Panc1 (cell line): ENCODE results near the gene HJURP. TPM values are rescaled to one million over a fixed set of nuclear protein-coding genes. Genes with fewer than 3 reads are reported as not detected.

Experiments used
- ATAC-seq: fragments of 200-7000 bp; cut with Tn5 transposase; 2 replicates; pipeline ENCODE4 v1.9.1; 2020; ENCODE audit warnings: mild to moderate bottlenecking, moderate library complexity
- BruUV-seq: library from RNA; stranded (reverse); fragments of 400-500 nt; replicated peaks from 2 replicates; lab custom pipeline; 2021; lab: Mats Ljungman, UMichigan
- CTCF ChIA-PET: fragments of 300-600 bp; sonication (Branson Sonifier 250); formaldehyde crosslinking; loops from one replicate; lab custom pipeline; 2022; ENCODE audit warnings: antibody characterized with exemption; lab: Charles Lee
- POLR2A ChIA-PET: fragments of 300-600 bp; sonication (Branson Sonifier 250); formaldehyde crosslinking; loops from one replicate; lab custom pipeline; 2022; ENCODE audit warnings: antibody characterized with exemption; lab: Charles Lee
- DNase-seq: peaks from one replicate; pipeline ENCODE4 v3.0.0-alpha.2; 2010; ENCODE audit warnings: low read depth, low spot score
- H3K27ac ChIP-seq: 2 replicates; pipeline ENCODE4 v1.5.1; 2011; ENCODE audit warnings: mild to moderate bottlenecking, low read length, inconsistent platforms
- H3K27me3 ChIP-seq: fragments of 200-500 bp; sonication (Bioruptor generic); 2 replicates; pipeline ENCODE4 v1.6.0; 2014; ENCODE audit warnings: low read length, inconsistent platforms; ENCODE audit not compliant: control insufficient read depth, insufficient read depth
- H3K36me3 ChIP-seq: fragments of 200-500 bp; sonication (Bioruptor generic); 2 replicates; pipeline ENCODE4 v1.5.1; 2014; ENCODE audit warnings: inconsistent platforms, mild to moderate bottlenecking, low read length, moderate library complexity; ENCODE audit not compliant: control insufficient read depth, insufficient read depth
- H3K4me1 ChIP-seq: 2 replicates; pipeline ENCODE4 v1.5.1; 2011; ENCODE audit warnings: inconsistent platforms, mild to moderate bottlenecking, low read length, moderate library complexity; ENCODE audit not compliant: control insufficient read depth, insufficient read depth
- H3K4me3 ChIP-seq, 2 experiments: 2 replicates each; pipeline ENCODE4 v1.5.1; 2011 to 2012; ENCODE audit warnings: low read depth in 2 of 2, low read length in 2 of 2, mild to moderate bottlenecking in 2 of 2, inconsistent platforms in 1 of 2, moderate library complexity in 1 of 2
- H3K9me3 ChIP-seq: fragments of 200-500 bp; sonication (Bioruptor generic); 2 replicates; pipeline ENCODE4 v1.5.1; 2014; ENCODE audit warnings: low read depth, mild to moderate bottlenecking, inconsistent platforms, low read length, moderate library complexity; ENCODE audit not compliant: control insufficient read depth, insufficient read depth
- CTCF ChIP-seq: fragments of 450-650 bp; IDR thresholded peaks from 2 replicates; pipeline ENCODE4 v1.5.1; 2017; ENCODE audit warnings: mild to moderate bottlenecking
- POLR2AphosphoS5 ChIP-seq: IDR thresholded peaks from 2 replicates; pipeline ENCODE4 v1.6.1; 2012; ENCODE audit warnings: mild to moderate bottlenecking, low read depth, low read length, moderate library complexity
- REST ChIP-seq, 2 experiments: IDR thresholded peaks; 2 replicates each; pipeline ENCODE4 v1.6.1; 2011 to 2012; ENCODE audit warnings: low read depth in 2 of 2, control low read depth in 1 of 2, low read length in 1 of 2, mild to moderate bottlenecking in 1 of 2, moderate library complexity in 1 of 2; ENCODE audit not compliant: insufficient read depth in 1 of 2
- SIN3A ChIP-seq: IDR thresholded peaks from 2 replicates; pipeline ENCODE4 v1.6.1; 2012; ENCODE audit warnings: low read depth, mild to moderate bottlenecking, low read length, moderate library complexity, borderline replicate concordance; ENCODE audit not compliant: insufficient read depth
- TCF7L2 ChIP-seq: IDR thresholded peaks from 2 replicates; pipeline ENCODE4 v1.6.1; 2011; ENCODE audit warnings: mild to moderate bottlenecking, low read depth, low read length, inconsistent platforms
- in situ Hi-C: cut with HindIII; loops from 2 replicates; pipeline ENCODE4 v1.10.0; 2016; ENCODE audit warnings: low sequenced_read_pairs, low pct_unique_long_range_greater_than_20kb
- intact Hi-C: fragments of 100-400 bp; cut with micrococcal nuclease; formaldehyde crosslinking; loops from one replicate; pipeline ENCODE4 v1.10.0; 2022; ENCODE audit not compliant: unreplicated experiment
- total RNA-seq: library from RNA; stranded (reverse); gene quantifications from one replicate; pipeline ENCODE4 v1.2.1, GENCODE V29; 2021; ENCODE audit not compliant: unreplicated experiment

The HJURP gene
- total RNA-seq, 1 experiment from 2014 or later, result 87.0 TPM

GRCh38 chr2:233814056-233814835 lies 40.1 kb downstream of the HJURP start:
- Histone ChIP-seq H3K9me3 (no peaks in the 10 kb centered on the region), H3K27ac (no peak overlapping the region), H3K4me3 (no peak overlapping the region), H3K36me3 (no peaks in the 10 kb centered on the region), H3K27me3 (no peaks in the 10 kb centered on the region), H3K4me1 (no peaks in the 10 kb centered on the region)
- in situ Hi-C loops, result no loop called here
- ATAC-seq, result 0 out of 2 replicates have a peak, but pooled peaks have one; percentile 59
- intact Hi-C loops, result no loop called here
- ChIA-PET CTCF (no interaction called here), POLR2A (no interaction called here)
- no TSS peak for BruUV-seq
- no peak for DNase-seq
- TF ChIP-seq POLR2AphosphoS5 (no peak), CTCF (no peak), TCF7L2 (no peak), SIN3A (no peak), REST (IDR thresholded peaks at IDR 0.05; ENCODE audit: insufficient read depth in 1 of 2, low read depth in 2 of 2, low read length in 1 of 2) (no peak)

- no peak for DNase-seq
- Histone ChIP-seq H3K4me1 (no peaks in the 10 kb centered on the region), H3K27me3 (no peaks in the 10 kb centered on the region), H3K27ac (no peak overlapping the region), H3K4me3 (no peak overlapping the region), H3K9me3 (no peaks in the 10 kb centered on the region), H3K36me3 (no peaks in the 10 kb centered on the region)
- no peak for ATAC-seq
- intact Hi-C loops, result no loop called here
- ChIA-PET POLR2A (no interaction called here), CTCF (no interaction called here)
- in situ Hi-C loops, result no loop called here
- TF ChIP-seq CTCF, result no peak
- no peak for TF ChIP-seq POLR2AphosphoS5
- no peak for TF ChIP-seq SIN3A
- TF ChIP-seq TCF7L2, result no peak
- no peak for TF ChIP-seq REST (IDR thresholded peaks at IDR 0.05; ENCODE audit: insufficient read depth in 1 of 2, low read depth in 2 of 2, low read length in 1 of 2)
- no TSS peak for BruUV-seq
Measured at GRCh38 chr2:233813236-233814055, 40.9 kb downstream of the HJURP start.
